Transverse colon (tissue), 4 donors: ENCODE results near the gene PAK1. TPM values are rescaled to one million over a fixed set of nuclear protein-coding genes. Genes with fewer than 3 reads are reported as not detected.

Experiments
- DNase-seq: peaks from one replicate; pipeline ENCODE4 v3.0.0-alpha.2; 2019
- H3K27ac ChIP-seq, 4 donors: fragments of 200-600 bp; sonication (generic); 2 replicates each; pipeline ENCODE4 v1.5.1; 2016 to 2018; ENCODE audit warnings: inconsistent platforms in 4 of 4
- H3K27me3 ChIP-seq: fragments of 200-600 bp; sonication (generic); 2 replicates; pipeline ENCODE4 v1.5.1; 2017; ENCODE audit warnings: inconsistent platforms
- H3K36me3 ChIP-seq, 4 donors: fragments of 200-600 bp; sonication (generic); 2 replicates each; pipeline ENCODE4 v1.5.1; 2017 to 2019; ENCODE audit warnings: inconsistent platforms in 4 of 4
- H3K4me1 ChIP-seq, 4 donors: fragments of 200-600 bp; sonication (generic); 2 replicates each; pipeline ENCODE4 v1.5.1; 2017 to 2020; ENCODE audit warnings: inconsistent platforms in 4 of 4
- H3K4me3 ChIP-seq, 4 donors: fragments of 200-600 bp; sonication (generic); 1 replicate in 1 of 4; 2 replicates in 3 of 4; pipeline versions ENCODE4 v1.5.1 to v1.6.1; 2017 to 2019; ENCODE audit warnings: inconsistent platforms in 4 of 4
- H3K9me3 ChIP-seq, 2 donors: fragments of 200-600 bp; sonication (generic); 2 replicates each; pipeline ENCODE4 v1.5.1; 2017 to 2019; ENCODE audit warnings: inconsistent platforms in 2 of 2
- CTCF ChIP-seq, 5 experiments: fragments of 200-600 bp in 3 of 5; fragments of 450-650 bp in 2 of 5; sonication (generic) in 3 of 5; IDR thresholded peaks; 1 replicate in 2 of 5; 2 replicates in 3 of 5; pipeline ENCODE4 v1.5.1; 2016 to 2017; ENCODE audit warnings: antibody characterized with exemption in 5 of 5, inconsistent platforms in 3 of 5, mild to moderate bottlenecking in 2 of 5, moderate library complexity in 1 of 5
- EP300 ChIP-seq: sonication (generic); formaldehyde crosslinking; IDR thresholded peaks from one replicate; pipeline ENCODE4 v1.6.1; 2017; ENCODE audit warnings: antibody characterized with exemption, low read depth
- POLR2A ChIP-seq: fragments of 450-650 bp; IDR thresholded peaks from one replicate; pipeline ENCODE4 v1.6.1; 2016; ENCODE audit warnings: antibody characterized with exemption, mild to moderate bottlenecking, moderate library complexity
- POLR2AphosphoS5 ChIP-seq, 3 donors: sonication (generic); formaldehyde crosslinking; IDR thresholded peaks; one replicate each; pipeline ENCODE4 v1.6.1; 2016; ENCODE audit warnings: antibody characterized with exemption in 3 of 3
- WGBS, 2 donors: methylation state at CpG; one replicate each; pipeline ENCODE4 v1.1.5; 2018; ENCODE audit warnings: low coverage in 1 of 2; 5-methylcytosine and 5-hydroxymethylcytosine counted together
- in situ Hi-C, 4 donors: fragments of 200-750 bp; cut with MboI; loops; one replicate each; pipeline versions ENCODE4 v1.15.0 to v1.15.1; 2017; ENCODE audit warnings: low sequenced_read_pairs in 3 of 4, low pct_ligation_motif_present in 1 of 4, low pct_unique_long_range_greater_than_20kb in 1 of 4
- intact Hi-C: fragments of 100-400 bp; cut with DNase I; formaldehyde crosslinking; loops from one replicate; pipeline ENCODE4 v1.15.1; 2023; ENCODE audit warnings: low total_unique reads
- total RNA-seq, 4 donors: library from RNA; depleted of rRNA; stranded (reverse); fragments of >200 nt; gene quantifications; one replicate each; pipeline ENCODE4 v1.1.0, GENCODE V29; 2016

The PAK1 gene
- total RNA-seq, 4 donors from 2014 or later = 104 to 222 (median 128) TPM

GRCh38 chr11:77375107-77375506, 98.8 kb downstream of the PAK1 start:
- H3K36me3 ChIP-seq = peaks cover 0 to 17% (median 2%) of the 10 kb centered on the region in 4 donors
- no peak overlapping the region for H3K4me3 ChIP-seq
- H3K9me3 ChIP-seq = no peaks in the 10 kb centered on the region
- no peak for DNase-seq
- 92 to 93% methylated on average over 2 of the region's 2 CpGs for WGBS, 2 donors
- no peaks in the 10 kb centered on the region for H3K27me3 ChIP-seq
- peaks cover 0 to 34% (median 15%) of the 10 kb centered on the region in 4 donors for H3K4me1 ChIP-seq
- H3K27ac ChIP-seq = peak overlapping the region; percentile 65 to 73 (median 67)
- in situ Hi-C loops (no loop called here), intact Hi-C loops (no loop called here)
- no peak for TF ChIP-seq CTCF (IDR thresholded peaks at IDR 0.05)

GRCh38 chr11:77374611-77375031, 99.3 kb downstream of the PAK1 start:
- Histone ChIP-seq H3K9me3 (no peaks in the 10 kb centered on the region), H3K27me3 (no peaks in the 10 kb centered on the region), H3K27ac (peak overlapping the region; percentile 65 to 73 (median 68)), H3K36me3 (peaks cover 0 to 17% (median 2%) of the 10 kb centered on the region in 4 donors), H3K4me1 (peaks cover 0 to 33% (median 15%) of the 10 kb centered on the region in 4 donors), H3K4me3 (no peak overlapping the region)
- intact Hi-C loops = no loop called here
- in situ Hi-C loops = no loop called here
- TF ChIP-seq POLR2AphosphoS5 (IDR thresholded peaks at IDR 0.05) (peak in 2 of 3 donors; percentile 46 to 53), EP300 (peak; percentile 12), POLR2A (no peak)
- WGBS, 2 donors = 49 to 62% methylated on average over 3 of the region's 3 CpGs
- peak; percentile 16 for DNase-seq

GRCh38 chr11:77374108-77374507, 99.8 kb downstream of the PAK1 start:
- WGBS, 2 donors = 62 to 63% methylated on average over 1 of the region's 1 CpG
- intact Hi-C loops (no loop called here), in situ Hi-C loops (no loop called here)
- no peaks in the 10 kb centered on the region for H3K9me3 ChIP-seq
- peak overlapping the region; percentile 47 to 73 (median 61) for H3K27ac ChIP-seq
- no peak for DNase-seq
- no peaks in the 10 kb centered on the region for H3K27me3 ChIP-seq
- H3K36me3 ChIP-seq = peaks cover 0 to 12% (median 2%) of the 10 kb centered on the region in 4 donors
- TF ChIP-seq POLR2A = no peak
- H3K4me1 ChIP-seq = peaks cover 0 to 33% (median 14%) of the 10 kb centered on the region in 4 donors
- H3K4me3 ChIP-seq = no peak overlapping the region

GRCh38 chr11:77372726-77373125, 101.2 kb downstream of the PAK1 start:
- 63 to 77% methylated on average over 2 of the region's 2 CpGs for WGBS, 2 donors
- in situ Hi-C loops (no loop called here), intact Hi-C loops (no loop called here)
- H3K27ac ChIP-seq = peak overlapping the region in 2 of 4 donors; percentile 12 to 17
- H3K9me3 ChIP-seq = no peaks in the 10 kb centered on the region
- no peak overlapping the region for H3K4me3 ChIP-seq
- no peak for DNase-seq
- peaks cover 0 to 9% (median 2%) of the 10 kb centered on the region in 4 donors for H3K36me3 ChIP-seq
- H3K27me3 ChIP-seq = no peaks in the 10 kb centered on the region
- no peak for TF ChIP-seq POLR2A
- no peak for TF ChIP-seq EP300
- no peak for TF ChIP-seq POLR2AphosphoS5 (IDR thresholded peaks at IDR 0.05)
- no peak for TF ChIP-seq CTCF (IDR thresholded peaks at IDR 0.05)
- H3K4me1 ChIP-seq = peaks cover 0 to 33% (median 14%) of the 10 kb centered on the region in 4 donors

GRCh38 chr11:77371646-77372045, 102.2 kb downstream of the PAK1 start:
- intact Hi-C loops = no loop called here
- no peaks in the 10 kb centered on the region for H3K27me3 ChIP-seq
- in situ Hi-C loops = no loop called here
- H3K4me1 ChIP-seq = peaks cover 0 to 33% (median 14%) of the 10 kb centered on the region in 4 donors
- H3K4me3 ChIP-seq = no peak overlapping the region
- DNase-seq = no peak
- no peaks in the 10 kb centered on the region for H3K9me3 ChIP-seq
- H3K27ac ChIP-seq = no peak overlapping the region
- peaks cover 0 to 11% (median 2%) of the 10 kb centered on the region in 4 donors for H3K36me3 ChIP-seq
- no peak for TF ChIP-seq POLR2A
- no peak for TF ChIP-seq POLR2AphosphoS5 (IDR thresholded peaks at IDR 0.05)
- no peak for TF ChIP-seq CTCF (IDR thresholded peaks at IDR 0.05)
- no peak for TF ChIP-seq EP300
